Hepatocyte (in vitro differentiated cells): ENCODE results near the gene SEC16B.

Experiments
- CTCF ChIP-seq: fragments of 200-600 bp; sonication (generic); IDR thresholded peaks from 2 replicates; pipeline ENCODE4 v1.5.1; 2016; ENCODE audit warnings: antibody characterized with exemption, mild to moderate bottlenecking; ENCODE audit not compliant: poor library complexity
- EZH2 ChIP-seq: fragments of 200-600 bp; sonication (generic); IDR thresholded peaks from 2 replicates; pipeline ENCODE4 v1.6.1; 2016; ENCODE audit warnings: antibody characterized with exemption, mild to moderate bottlenecking, borderline replicate concordance

DNA sequence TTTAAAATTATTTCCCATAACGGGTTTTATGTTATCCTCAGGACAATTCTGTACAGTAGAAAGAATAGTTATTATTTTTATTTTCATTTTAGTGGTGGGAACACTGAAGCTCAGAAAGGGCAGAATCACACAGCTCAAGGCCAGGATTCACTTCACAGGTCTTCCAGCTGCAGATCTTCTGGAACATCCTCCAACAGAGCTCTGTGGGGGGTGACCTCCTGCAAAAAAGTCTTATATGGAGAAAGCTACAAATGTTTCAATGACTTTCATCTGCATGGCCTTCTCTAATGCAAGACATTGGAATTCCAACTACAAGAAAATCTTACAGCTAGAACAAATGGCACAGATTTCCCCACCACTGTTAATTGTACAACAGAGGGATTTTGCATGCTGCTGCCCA is 64.2 kb downstream of the SEC16B start:
- TF ChIP-seq EZH2 (no peak), CTCF (no peak)
